GM20000 (cell line): ENCODE measurements around the gene IL12RB2.

Experiments used
- DNase-seq: peaks from one replicate; pipeline ENCODE4 v3.0.0; 2012; ENCODE audit warnings: low spot score
- TF ChIP-seq, protein P1 (sequence below): IDR thresholded peaks from 2 replicates; pipeline ENCODE4 v1.5.1; 2012; ENCODE audit warnings: mild to moderate bottlenecking, control low read depth; ENCODE audit errors: extremely low read depth, missing control alignments

Gene IL12RB2

DNA sequence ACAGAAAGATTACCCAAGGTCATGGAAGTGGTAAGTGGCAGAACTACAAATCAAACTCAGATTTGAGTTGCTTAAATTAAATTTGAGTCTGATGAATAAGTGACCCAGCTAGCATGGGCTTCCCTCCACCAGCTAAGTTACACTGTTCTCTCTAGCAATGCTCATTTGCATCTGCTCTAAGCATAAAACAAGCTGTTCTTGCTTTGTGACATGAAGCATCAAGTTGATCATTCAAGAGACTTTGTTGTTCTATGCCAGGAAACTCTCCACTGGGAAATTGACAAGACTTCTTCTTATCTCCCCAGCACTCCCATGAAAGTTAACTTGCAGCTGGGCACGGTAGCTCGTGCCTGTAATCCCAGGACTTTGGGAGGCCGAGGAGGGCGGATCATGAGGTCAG is 73.5 kb downstream of the IL12RB2 start:
- TF ChIP-seq, protein P1, sequence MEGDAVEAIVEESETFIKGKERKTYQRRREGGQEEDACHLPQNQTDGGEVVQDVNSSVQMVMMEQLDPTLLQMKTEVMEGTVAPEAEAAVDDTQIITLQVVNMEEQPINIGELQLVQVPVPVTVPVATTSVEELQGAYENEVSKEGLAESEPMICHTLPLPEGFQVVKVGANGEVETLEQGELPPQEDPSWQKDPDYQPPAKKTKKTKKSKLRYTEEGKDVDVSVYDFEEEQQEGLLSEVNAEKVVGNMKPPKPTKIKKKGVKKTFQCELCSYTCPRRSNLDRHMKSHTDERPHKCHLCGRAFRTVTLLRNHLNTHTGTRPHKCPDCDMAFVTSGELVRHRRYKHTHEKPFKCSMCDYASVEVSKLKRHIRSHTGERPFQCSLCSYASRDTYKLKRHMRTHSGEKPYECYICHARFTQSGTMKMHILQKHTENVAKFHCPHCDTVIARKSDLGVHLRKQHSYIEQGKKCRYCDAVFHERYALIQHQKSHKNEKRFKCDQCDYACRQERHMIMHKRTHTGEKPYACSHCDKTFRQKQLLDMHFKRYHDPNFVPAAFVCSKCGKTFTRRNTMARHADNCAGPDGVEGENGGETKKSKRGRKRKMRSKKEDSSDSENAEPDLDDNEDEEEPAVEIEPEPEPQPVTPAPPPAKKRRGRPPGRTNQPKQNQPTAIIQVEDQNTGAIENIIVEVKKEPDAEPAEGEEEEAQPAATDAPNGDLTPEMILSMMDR: no peak
- no peak for DNase-seq

DNA sequence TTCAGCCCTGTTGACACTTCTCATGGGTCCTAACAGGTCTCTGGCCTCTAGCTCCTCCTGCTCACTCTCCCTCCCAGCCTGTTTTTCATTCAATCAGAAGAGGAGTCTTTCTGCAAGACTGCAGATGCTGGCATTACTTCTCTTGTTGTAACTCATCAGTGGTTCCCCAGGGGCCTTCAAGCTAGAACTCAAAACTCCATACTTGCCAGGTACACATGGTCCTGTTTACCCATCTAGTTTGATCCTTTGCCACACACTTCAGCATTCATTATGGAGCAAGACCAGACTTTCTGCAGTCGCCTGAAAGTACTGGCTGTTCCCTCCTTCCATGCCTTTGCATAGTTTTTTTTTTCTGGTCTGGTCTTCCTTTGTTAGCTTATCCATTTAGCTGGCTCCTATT is 74.6 kb downstream of the IL12RB2 start:
- TF ChIP-seq, protein P1: no peak

DNA sequence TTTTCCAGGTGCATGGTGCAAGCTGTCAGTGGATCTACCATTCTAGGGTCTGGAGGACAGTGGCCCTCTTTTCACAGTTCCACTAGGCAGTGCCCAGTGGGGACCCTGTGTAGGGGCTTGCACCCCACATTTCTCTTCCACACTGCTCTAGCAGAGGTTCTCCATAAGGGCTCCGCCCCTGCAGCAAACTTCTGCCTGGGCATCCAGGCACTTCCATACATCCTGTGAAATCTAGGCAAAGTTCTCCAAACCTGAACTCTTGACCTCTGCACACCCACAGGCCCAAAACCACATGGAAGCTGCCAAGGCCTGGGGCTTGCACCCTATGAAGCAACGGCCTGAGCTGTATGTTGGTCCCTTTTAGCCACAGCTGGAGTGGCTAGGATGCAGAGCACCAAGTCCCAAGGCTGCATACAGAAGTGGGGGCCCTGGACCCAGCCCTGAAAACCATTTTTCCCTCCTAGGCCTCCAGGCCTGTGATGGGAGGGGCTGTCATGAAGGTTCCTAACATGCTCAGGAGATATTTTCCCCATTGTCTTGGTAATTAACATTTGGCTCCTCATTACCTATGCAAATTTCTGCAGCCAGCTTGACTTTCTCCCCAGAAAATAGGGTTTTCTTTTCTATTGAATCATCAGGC is 76.4 kb downstream of the IL12RB2 start:
- no peak for DNase-seq
- TF ChIP-seq, protein P1: no peak

More for the DNA sequence above, 74.6 kb downstream of the IL12RB2 start:
- no peak for DNase-seq

DNA sequence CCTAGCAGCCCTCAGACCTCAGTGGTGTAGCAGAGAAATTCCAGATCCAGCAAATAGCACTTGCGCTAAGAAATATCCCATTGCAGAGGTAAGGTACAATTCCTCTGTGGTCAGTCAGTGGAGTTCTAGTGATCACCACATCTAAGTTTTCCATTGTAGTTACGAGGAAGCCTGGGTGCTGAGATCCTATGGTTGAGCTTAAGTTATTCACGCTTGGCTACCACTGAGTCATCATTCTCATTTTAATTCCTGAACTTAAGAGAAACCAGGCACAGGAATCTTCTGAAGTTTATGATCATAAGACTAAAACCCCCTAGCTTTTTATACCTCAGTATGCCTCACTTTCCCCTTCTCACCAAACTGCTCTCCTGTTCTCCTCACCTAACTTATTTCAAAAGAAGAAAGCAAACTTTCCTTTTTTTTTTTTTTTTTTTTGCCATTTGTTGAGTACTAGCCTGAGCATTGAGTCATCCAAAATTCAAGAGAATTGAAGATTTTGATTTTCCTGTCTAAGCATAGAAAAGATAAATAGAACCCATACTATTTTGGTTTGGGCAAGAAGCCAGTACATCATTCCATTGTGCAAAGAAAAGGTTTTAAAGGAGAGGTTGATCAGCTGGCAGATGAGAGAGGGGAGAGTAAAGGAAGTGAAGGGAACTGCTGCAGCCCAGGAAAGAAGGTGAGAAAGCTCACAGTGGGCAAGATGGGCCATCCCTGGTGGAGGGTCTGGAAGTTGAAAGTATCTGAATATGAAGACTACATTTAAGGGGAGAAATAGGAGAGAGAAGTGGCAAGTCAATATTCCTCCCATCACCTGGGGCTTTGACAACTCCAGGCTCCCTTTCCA is 82.6 kb downstream of the IL12RB2 start:
- TF ChIP-seq, protein P1: no peak
- DNase-seq: no peak

DNA sequence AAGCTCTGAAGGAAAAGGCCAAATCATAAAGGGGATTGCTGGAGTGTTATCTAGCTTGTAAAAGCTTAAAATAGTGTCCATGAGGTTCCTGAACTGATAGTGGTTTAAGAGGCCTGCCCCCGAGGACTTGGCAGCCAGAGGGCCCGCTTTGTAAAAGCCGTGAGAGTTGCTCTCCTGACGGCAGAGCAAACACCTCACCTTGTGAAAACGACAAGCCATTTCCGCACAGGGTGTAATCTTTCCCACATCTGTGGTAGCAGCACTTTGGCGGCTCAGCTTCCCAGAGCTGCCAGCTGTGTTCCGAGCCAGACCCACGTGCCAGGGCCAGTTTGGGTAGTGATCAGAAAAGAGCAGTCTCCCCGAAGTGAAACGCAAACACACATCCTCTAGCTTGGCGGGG is 85.6 kb downstream of the IL12RB2 start:
- TF ChIP-seq, protein P1: no peak

DNA sequence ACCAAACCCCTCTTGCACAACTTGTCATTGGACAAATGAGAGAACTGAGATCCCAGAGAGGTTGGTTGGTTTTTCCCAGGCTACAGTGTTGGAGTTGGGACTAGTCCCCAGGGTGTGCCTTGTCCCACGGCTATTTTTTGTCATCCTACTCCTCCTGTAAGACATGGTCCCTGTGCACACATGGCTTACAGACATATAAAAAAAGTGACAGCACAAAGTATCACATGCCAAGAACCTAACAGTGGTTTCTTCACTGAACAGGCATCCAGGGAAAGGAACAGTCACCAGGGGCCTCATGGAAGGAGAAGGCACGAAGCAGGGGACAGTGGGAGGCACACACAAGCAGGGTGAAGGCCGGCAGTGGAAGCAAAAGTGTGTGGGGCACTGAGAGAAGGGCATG is 86.1 kb downstream of the IL12RB2 start:
- TF ChIP-seq, protein P1: no peak
- DNase-seq: no peak

More for the DNA sequence above, 85.6 kb downstream of the IL12RB2 start:
- no peak for DNase-seq

DNA sequence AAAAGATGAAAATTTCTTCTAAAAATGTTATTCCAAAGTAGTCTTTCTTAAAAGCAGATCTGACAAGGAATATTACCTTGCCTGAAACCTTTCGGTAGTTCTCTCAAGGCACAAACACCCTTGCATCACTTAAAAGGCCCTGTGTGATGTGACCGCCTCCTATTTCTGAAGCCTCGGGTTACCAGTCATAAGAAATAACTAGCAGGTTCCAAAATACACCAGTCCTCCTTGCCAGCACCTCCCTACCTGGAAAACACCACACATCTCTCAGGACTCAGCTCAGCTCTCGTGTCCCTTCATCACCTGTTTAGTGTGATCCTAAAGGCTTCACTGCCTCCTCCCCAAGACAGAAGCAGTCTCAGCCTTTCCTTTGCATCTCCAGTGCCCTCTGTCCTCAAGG is 86.9 kb downstream of the IL12RB2 start:
- TF ChIP-seq, protein P1: no peak
- DNase-seq: no peak
